ENCODE data around the gene NLK.
"Not testable (repeated sequence)": the region's sequence is repeated elsewhere in the genome, so short reads cannot be mapped to it uniquely, and the experiment has no call there.

NLK gene

DNA sequence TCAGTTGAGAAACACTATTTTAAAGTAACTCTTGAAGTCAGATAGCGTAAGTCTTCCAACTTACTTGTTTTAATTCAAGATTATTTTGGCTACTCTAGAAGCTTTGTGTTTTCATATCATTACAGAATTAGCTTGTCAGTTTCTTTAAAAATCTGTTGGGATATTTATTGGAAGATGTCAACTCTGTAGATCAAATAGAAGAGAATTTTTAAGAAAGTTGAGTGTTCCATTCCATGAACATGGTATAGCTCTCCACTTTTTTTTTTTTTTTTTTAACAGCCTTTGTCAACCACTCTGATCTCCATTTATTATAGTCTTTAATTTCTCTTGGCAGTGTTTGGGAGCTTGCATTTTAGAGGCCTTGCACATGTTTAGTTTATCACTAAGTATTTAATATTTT, 28.7 kb downstream of the NLK start:
- H3K4me3 ChIP-seq (ENCODE audit: low read depth, low read length): no peak overlapping the region
- no peak for DNase-seq (ENCODE audit: low read depth)
- TF ChIP-seq, protein P1, sequence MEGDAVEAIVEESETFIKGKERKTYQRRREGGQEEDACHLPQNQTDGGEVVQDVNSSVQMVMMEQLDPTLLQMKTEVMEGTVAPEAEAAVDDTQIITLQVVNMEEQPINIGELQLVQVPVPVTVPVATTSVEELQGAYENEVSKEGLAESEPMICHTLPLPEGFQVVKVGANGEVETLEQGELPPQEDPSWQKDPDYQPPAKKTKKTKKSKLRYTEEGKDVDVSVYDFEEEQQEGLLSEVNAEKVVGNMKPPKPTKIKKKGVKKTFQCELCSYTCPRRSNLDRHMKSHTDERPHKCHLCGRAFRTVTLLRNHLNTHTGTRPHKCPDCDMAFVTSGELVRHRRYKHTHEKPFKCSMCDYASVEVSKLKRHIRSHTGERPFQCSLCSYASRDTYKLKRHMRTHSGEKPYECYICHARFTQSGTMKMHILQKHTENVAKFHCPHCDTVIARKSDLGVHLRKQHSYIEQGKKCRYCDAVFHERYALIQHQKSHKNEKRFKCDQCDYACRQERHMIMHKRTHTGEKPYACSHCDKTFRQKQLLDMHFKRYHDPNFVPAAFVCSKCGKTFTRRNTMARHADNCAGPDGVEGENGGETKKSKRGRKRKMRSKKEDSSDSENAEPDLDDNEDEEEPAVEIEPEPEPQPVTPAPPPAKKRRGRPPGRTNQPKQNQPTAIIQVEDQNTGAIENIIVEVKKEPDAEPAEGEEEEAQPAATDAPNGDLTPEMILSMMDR (conservative IDR thresholded peaks at IDR 0.05; ENCODE audit: low read depth, low read length): no peak

DNA sequence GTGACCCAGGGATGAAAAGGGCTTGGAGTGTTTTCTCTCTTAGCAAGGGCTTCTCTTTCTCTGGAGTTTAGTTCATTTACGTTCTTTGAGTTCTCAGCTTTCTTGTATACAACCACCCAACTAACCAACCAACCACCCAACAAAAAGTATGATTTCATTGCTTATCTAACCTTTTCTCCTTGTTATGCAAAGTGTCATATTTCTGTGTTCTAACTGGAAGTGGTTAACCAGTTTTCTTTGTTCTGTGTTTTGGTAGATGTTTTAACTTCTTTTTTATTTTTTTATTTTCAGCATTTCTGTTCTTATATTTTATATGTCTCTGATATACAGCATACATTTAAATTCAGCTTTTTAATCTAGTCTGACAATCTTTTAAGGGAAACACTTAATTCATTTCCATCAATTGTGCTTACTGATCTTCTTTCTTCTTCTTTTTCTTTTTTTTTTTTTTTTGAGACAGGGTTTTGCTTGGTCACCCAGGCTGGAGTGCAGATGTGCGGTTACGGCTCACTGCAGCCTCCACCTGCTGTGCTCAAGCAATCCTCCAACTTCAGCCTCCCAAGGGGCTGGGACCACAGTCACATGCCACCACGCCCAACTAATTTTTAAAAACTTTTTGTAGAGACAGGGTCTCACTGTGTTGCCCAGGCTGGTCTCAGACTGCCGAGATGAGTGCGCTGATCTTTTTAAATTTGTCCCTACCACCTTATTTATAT, 29.6 kb downstream of the NLK start:
- TF ChIP-seq, protein P1 (conservative IDR thresholded peaks at IDR 0.05; ENCODE audit: low read depth, low read length): no peak
- peak; percentile 39 for DNase-seq (ENCODE audit: low read depth)
- no peak overlapping the region for H3K4me3 ChIP-seq (ENCODE audit: low read depth, low read length)

DNA sequence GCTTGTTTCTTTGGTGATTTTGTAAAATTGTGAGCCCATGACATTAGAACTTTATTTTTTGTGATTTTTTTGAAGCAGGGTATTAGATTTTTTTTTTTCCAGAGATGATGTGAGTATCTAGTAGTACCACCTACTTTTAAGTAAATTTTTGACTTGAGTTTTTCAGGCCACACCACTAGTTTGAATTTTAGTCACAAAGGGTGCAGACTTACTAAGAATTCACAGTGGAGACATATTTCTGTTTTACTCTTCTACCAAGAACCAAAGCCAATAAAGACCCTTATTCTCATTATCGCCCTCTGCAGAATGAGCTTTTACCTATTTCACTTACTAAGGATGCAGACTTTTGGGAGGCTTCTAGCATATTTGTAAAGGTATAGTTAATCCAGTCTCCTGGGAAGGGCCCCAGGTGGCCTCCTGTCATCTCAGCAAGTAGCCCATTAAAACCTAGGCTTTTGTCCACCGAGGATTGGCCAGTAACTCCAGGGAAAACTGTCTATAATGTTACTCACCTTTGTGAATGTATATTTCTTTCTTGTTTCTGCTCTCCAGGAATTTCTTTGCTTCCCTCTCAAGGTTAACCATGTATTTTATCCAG, 30.6 kb downstream of the NLK start:
- TF ChIP-seq, protein P1 (conservative IDR thresholded peaks at IDR 0.05; ENCODE audit: low read depth, low read length): no peak
- DNase-seq (ENCODE audit: low read depth): no peak
- H3K4me3 ChIP-seq (ENCODE audit: low read depth, low read length): no peak overlapping the region

DNA sequence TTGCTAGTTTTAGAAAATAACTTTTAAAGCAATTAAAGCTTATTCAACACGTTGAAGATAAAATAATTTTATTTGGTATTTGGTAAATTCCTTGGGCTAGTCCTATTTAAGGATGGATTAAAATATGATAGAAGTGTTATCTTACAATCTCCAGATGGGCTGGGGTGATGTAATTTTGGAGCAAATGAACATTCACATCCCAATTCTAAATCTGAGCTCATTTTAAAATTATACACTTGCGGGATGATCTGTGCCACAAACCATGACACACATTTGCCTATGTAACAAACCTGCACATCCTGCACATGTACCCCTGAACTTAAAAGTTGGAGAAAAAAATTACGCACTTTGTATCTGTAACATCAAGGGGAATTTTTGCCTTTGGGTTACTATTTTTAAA, 31.5 kb downstream of the NLK start:
- H3K4me3 ChIP-seq (ENCODE audit: low read depth, low read length): no peak overlapping the region
- DNase-seq (ENCODE audit: low read depth): no peak
- TF ChIP-seq, protein P1 (conservative IDR thresholded peaks at IDR 0.05; ENCODE audit: low read depth, low read length): no peak

DNA sequence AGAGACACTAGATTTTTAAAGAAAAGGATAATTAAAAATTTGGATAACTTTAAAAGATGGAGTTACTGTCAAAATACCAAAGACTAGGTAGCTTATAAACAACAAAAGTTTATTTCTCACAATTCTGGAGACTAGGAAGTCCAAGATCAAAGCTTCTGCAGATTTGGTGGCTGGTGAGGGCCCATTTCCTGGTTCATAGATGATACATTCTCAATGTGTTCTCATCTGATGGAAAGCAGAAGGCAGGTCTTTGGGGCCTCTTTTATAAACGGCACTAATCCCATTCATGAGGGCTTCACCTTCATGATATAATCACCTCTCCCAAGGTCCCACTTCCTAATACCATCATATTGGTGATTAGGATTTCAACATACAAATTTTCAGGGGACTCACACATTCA, 33.7 kb downstream of the NLK start:
- TF ChIP-seq, protein P1 (conservative IDR thresholded peaks at IDR 0.05; ENCODE audit: low read depth, low read length): no peak
- no peak for DNase-seq (ENCODE audit: low read depth)
- no peak overlapping the region for H3K4me3 ChIP-seq (ENCODE audit: low read depth, low read length)

DNA sequence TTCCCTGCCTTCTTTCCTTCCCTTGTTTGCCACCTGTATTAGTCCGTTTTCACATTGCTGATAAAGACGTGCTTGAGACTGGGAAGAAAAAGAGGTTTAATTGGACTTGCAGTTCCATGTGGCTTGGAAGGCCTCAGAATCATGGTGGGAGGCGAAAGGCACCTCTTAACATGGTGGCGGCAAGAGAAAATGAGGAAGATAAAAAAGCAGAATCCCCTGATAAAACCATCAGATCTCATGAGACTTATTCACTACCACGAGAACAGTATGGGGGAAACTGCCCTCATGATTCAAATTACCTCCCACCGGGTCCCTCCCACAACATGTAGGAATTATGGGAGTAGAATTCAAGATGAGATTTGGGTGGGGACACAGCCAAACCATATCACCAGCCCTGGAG, 34.7 kb downstream of the NLK start:
- H3K4me3 ChIP-seq (ENCODE audit: low read depth, low read length): not testable (repeated sequence)

DNA sequence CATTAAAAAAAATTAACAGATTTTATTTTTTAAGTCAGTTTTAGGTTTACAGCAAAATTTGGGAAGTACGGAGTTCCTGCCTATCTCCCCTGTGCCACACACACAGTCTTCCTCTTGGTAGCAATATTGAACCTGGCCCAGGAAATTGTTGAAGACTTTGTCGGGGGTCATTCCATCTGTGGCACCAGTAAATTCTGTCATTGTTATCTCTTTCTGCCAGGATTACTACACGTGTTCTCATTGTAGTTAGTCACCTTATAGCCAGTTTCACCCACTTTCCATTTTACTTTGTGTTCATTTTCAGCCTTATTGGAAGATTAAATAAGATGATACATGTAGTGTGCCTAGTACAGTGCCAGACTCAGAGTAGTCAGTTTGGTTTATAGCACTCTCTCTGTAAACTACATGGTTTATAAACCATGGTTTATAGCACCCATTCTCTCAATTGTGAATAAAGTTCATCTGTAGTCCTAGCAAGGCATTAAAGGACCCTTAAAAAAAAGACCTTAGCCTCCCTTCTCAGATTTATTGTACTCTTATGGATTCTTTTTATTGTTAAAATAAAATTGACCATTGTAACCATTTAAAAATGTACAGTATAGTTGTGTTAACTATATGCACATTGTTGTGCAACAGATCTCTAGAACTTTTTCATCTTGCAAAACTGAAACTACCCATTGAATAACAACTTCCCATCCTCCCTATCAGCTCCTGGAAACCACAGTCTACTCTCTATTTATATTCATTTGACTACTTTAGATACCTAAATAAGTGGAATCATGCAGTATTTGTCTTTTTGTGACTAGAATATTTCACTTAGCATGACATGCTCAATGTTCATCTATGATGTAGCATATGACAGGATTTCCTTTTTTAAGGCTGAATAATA, 36.1 kb downstream of the NLK start:
- TF ChIP-seq, protein P1 (conservative IDR thresholded peaks at IDR 0.05; ENCODE audit: low read depth, low read length): no peak
- no peak overlapping the region for H3K4me3 ChIP-seq (ENCODE audit: low read depth, low read length)
- DNase-seq (ENCODE audit: low read depth): peak; percentile 52

More for the DNA sequence above, 34.7 kb downstream of the NLK start:
- DNase-seq (ENCODE audit: low read depth): not testable (repeated sequence)

Data from choroid plexus epithelial cell (primary cell).